Endothelial cell of umbilical vein (primary cell): Measurements from ENCODE around the gene CTBP2.

Experiments used
- POLR2AphosphoS5 ChIP-seq: IDR thresholded peaks from 2 replicates; pipeline ENCODE4 v1.6.1; 2012; ENCODE audit warnings: low read depth, mild to moderate bottlenecking, control low read depth, low read length, moderate library complexity; ENCODE audit not compliant: insufficient read depth
- TF ChIP-seq, protein P1 (sequence below), 2 donors: IDR thresholded peaks; 1 replicate in 1 of 2; 2 replicates in 1 of 2; pipeline ENCODE4 v1.5.1; 2011; ENCODE audit warnings: low read length in 2 of 2, mild to moderate bottlenecking in 2 of 2, moderate library complexity in 2 of 2, control low read depth in 1 of 2, inconsistent platforms in 1 of 2, low read depth in 1 of 2; ENCODE audit not compliant: insufficient read depth in 1 of 2; ENCODE audit errors: extremely low read depth in 1 of 2

DNA sequence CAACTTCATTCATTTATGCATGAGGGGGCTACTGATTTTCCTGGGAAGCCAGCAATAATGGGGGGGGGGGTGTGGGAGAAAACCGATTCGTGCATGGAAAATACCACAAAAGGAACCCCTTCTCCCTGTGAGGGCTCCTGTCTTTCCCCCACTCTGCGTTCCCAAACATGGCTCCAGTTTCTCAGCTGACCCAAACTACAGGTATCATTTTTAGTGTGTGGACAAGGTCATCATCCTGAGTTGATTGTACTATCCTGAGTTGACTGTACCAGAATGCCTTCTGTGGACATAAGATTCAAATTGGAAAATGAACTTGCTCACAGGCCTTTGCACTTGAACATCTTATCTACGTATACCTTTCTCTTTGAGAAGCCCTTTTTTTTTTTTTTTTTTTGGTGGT lies 168.5 kb downstream of the CTBP2 start:
- TF ChIP-seq, protein P1, sequence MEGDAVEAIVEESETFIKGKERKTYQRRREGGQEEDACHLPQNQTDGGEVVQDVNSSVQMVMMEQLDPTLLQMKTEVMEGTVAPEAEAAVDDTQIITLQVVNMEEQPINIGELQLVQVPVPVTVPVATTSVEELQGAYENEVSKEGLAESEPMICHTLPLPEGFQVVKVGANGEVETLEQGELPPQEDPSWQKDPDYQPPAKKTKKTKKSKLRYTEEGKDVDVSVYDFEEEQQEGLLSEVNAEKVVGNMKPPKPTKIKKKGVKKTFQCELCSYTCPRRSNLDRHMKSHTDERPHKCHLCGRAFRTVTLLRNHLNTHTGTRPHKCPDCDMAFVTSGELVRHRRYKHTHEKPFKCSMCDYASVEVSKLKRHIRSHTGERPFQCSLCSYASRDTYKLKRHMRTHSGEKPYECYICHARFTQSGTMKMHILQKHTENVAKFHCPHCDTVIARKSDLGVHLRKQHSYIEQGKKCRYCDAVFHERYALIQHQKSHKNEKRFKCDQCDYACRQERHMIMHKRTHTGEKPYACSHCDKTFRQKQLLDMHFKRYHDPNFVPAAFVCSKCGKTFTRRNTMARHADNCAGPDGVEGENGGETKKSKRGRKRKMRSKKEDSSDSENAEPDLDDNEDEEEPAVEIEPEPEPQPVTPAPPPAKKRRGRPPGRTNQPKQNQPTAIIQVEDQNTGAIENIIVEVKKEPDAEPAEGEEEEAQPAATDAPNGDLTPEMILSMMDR (IDR thresholded peaks at IDR 0.05; ENCODE audit: extremely low read depth in 1 of 2, insufficient read depth in 1 of 2, low read depth in 1 of 2, low read length in 2 of 2), result no peak
- no peak for TF ChIP-seq POLR2AphosphoS5
